SK-N-MC (cell line): ENCODE results near the gene RAN.

Experiments
- EZH2 ChIP-seq: fragments of 200-600 bp; sonication (generic); IDR thresholded peaks from one replicate; pipeline ENCODE4 v1.6.1; 2017; ENCODE audit warnings: antibody characterized with exemption
- POLR2AphosphoS5 ChIP-seq: IDR thresholded peaks from 2 replicates; pipeline ENCODE4 v1.6.1; 2012; ENCODE audit warnings: mild to moderate bottlenecking, low read depth, low read length, borderline replicate concordance

DNA sequence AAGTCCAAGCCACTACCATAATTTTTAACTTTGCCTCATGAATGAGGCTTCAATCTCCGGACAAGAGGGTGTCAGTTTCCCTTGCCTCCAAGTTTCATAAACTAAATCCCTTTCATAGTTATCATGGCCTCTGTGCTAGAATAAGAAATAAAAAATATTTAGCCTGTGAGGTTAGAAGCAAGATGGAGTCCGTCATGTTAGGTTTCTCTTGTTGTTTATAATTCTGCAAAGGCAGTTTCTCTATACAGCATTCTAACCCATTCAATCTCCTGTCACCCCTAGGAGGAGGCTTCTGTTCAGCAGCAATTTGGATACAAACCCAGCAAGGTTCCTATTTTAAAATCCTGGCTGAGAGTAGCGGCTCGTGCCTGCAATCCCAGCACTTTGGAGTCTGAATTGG is 15.8 kb upstream of the RAN start:
- TF ChIP-seq POLR2AphosphoS5 = no peak
- TF ChIP-seq EZH2 = no peak
